Brain pericyte (primary cell): ENCODE data around the gene PARN.
"Not testable (repeated sequence)": the region's sequence is repeated elsewhere in the genome, so short reads cannot be mapped to it uniquely, and the experiment has no call there.

Source experiments
- DNase-seq: peaks from one replicate; pipeline ENCODE4 v3.0.0-alpha.2; 2012; ENCODE audit warnings: low read depth, low spot score

Gene PARN

GRCh38 chr16:14574698-14575415 is 55.2 kb downstream of the PARN start:
- not testable (repeated sequence) for DNase-seq

GRCh38 chr16:14572535-14572934 is 57.5 kb downstream of the PARN start:
- no peak for DNase-seq

DNA sequence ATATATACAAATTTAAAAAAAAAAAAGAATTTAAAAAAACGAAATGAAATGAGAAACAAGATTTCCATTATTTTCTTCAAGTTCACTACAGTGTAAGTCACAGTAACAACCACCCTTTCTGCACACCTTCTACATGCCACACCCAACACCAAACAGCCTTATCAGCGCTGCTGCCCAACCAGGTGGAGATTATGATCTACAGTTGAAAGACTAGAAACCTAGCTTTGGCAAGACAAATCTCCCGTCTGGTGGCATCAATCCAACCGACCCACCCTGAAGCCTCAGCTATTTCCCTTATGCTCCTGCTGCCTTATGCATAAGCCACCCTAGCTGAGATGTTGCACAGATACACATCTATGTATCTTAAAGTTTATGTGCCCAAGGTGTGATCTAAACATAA is 60.8 kb downstream of the PARN start:
- DNase-seq = no peak

GRCh38 chr16:14566599-14566998 is 63.5 kb downstream of the PARN start:
- DNase-seq = no peak

GRCh38 chr16:14565688-14566025 is 64.4 kb downstream of the PARN start:
- no peak for DNase-seq

DNA sequence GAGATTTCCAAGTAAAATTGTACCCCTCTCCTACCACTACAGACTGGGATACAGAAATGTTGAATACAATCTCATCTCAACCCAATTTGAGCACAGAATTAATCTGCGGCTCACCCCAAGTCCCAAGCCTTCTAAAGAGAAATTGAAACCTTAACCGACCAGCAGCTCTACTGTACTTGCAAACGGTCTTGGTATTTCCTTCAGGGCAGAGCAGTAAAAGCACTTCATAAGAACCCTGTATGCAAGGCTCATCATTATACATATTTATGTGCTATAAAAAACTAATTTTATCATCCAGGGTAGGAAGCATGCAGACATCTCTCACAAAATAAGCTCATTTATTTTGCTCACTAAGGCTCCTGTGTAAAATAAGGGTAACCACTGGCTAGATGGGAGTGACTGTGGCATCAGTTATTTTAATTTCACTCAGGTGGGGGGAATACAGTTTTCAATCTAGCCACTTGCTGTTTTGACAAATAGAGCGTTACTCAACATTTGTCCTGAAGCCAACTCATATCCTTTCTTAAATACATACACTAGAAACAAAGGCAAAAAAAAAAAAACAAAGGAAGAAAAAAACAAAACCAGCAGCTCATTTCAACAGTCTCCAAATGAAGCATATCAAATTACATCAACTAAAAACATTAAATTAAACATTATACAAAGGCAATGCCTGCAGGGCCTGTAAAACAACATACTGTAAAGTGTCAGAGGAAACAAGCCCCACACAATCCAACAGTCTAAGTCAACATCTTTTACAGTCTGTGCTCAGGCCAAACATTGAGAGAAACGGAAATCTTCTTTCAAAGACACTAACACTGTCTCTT is 65.0 kb downstream of the PARN start:
- DNase-seq = peak; percentile 21

- DNase-seq = no peak
These were observed 65.7 kb downstream of the PARN start for GRCh38 chr16:14564323-14564722.

DNA sequence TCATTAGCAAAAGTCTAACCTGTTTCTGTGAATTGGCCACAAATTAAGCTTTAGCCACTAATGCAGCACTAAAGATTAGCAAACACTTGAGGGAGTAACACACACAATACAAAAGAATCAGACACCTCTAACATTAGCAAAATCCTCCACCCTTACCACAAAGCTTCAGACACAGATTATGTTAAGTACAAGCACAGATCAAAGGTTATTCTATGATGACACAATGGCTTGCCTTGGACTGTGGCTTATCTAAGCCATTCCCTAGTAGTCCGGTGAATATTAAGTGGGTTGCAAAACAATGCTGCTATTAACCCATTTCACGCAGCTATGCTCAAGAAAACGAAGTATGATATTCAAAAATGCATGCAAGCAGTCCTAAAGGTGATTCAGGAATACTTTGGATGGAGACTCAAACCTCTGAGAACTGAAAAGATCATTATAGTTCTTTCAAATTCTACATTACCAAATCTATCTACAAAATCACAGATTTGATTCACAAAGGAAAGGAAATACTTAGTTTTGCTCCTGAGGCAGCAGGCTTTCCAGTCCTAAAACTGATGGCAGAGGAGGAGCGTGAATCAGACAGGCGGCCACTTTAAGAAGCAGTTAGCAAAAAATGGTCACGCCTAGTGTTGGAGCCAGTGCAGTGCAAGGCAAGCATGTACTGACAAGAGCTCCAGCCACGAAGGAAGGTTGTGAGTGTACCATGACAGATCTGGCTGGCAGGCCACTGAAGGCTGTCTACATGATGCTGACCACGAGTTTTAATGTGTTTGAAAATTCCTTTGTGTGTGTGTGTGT is 67.2 kb downstream of the PARN start:
- DNase-seq = no peak

- DNase-seq = no peak
These were observed 69.5 kb downstream of the PARN start for GRCh38 chr16:14560523-14560922.

DNA sequence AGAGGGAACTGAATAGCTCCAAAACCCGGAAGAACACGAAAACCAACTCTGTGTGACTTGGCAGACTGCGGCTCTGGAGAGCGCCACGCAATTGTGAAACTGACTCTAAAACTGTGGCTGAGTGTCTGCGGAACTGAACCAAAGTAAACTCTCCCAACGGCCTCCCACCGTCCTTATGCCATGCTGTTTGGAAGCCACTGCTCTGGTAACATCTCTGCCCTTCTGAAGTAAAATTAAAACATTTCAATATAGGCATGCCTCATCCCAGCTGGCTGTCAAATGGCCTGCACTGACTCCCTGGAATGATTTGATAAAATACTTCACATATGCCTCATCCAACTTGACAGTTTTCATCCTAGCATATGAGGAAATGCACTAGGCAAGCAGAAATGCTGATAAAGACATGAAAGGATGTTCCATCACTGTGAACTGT is 70.2 kb downstream of the PARN start:
- DNase-seq = no peak

DNA sequence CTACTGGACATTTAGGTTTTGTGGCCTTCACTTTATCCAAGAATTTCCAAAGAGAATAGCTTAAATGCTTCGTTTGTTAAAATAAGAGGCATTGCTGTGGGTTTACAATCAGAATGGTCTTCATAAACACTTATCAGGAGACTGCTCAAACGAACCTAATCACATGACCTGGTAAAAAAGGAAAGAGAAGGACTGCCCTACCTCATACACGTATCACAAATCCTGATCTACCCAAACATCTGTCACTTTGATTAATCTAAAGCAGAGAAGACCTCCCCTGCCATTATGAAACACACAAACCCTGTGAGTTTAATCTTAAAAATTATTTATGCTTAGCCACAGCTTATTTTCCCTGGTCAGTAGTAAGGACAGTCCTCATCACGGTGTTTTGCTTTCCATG is 76.6 kb downstream of the PARN start:
- DNase-seq = no peak

- no peak for DNase-seq
These were observed 80.3 kb downstream of the PARN start for GRCh38 chr16:14549789-14550153.

GRCh38 chr16:14548933-14549788 is 80.9 kb downstream of the PARN start:
- no peak for DNase-seq

DNA sequence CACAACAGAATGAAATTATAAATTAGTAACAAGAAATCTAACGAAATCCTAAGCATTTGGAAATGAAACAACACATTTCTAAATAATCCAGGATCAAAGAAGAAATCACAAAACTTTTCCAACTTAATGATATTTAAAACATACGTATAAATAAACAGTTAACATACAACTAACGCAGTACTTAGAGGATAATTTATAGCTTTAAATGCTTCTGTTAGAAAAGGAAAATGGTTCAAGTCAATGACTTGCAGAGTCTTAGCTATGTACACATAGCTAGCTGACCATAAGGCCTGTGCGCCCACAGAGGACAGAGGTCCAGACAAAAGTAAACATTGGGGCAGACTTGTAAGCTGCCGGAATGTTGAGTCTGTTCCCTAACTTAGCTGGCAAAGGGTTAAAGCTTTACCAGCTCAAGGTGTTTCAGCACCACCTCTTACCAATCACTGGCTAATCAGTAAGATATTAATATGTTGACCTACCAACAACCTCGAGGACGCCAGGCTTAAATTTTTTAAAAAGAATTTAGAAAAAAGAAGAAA is 84.6 kb downstream of the PARN start:
- DNase-seq = no peak

- DNase-seq = not testable (repeated sequence)
These were observed 85.2 kb downstream of the PARN start for GRCh38 chr16:14544846-14545245.

GRCh38 chr16:14539631-14540030 is 90.4 kb downstream of the PARN start:
- DNase-seq = no peak

DNA sequence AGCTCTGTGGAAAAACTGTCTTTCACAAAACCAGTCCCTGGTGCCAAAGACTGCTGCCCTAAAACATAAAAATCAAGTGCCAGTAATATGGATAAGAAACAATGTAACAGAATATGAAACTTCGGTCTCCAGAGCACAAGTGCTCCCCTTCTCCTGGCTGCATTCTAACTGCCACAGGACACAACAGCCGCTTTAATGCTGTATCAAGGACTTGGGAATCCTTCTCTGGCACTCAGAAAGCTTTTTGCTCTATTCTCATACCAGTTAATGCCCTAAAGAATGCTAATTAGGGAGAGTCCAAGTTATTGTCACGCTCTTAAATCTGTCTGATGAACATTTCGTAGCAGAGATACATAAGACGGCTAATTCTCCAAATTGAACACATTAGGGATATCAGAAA is 90.9 kb downstream of the PARN start:
- DNase-seq = no peak

DNA sequence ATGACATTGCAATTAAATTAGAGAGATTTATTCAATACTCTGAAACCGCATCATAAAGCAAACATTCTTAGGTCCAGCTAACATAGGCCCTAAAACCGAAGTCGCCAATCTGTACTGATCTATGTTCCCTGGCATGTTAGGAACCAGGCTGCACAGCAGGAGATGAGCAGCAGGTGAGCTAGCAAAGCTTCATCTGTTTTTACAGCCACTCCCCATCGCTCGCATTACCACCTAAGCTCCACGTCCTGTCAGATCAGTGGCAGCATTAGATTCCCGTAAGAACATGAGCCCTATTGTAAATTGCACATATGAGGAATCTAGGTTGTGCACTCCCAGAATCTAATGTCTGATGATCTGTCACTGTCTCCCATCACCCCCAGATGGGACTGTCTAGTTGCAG is 91.5 kb downstream of the PARN start:
- no peak for DNase-seq

- DNase-seq = no peak
These were observed 98.4 kb downstream of the PARN start for GRCh38 chr16:14531613-14532012.

- DNase-seq = no peak
These were observed 99.0 kb downstream of the PARN start for GRCh38 chr16:14531101-14531500.

- DNase-seq = no peak
These were observed 100.0 kb downstream of the PARN start for GRCh38 chr16:14530046-14530445.
